SK-N-SH treated with all-trans-retinoic acid at 6 μM for 48 hours (cell line): ENCODE results near the gene CASP7.

ENCODE experiments used
- ARNTL ChIP-seq: fragments of 450-650 bp; formaldehyde crosslinking; IDR thresholded peaks from 2 replicates; pipeline ENCODE4 v1.5.0; 2020; ENCODE audit warnings: low read depth, mild to moderate bottlenecking, moderate library complexity, borderline replicate concordance
- BACH2 ChIP-seq: fragments of 250-450 bp; sonication (Bioruptor Pico); IDR thresholded peaks from 2 replicates; pipeline ENCODE4 v1.9.0; 2021; ENCODE audit warnings: mild to moderate bottlenecking, borderline replicate concordance
- CSDC2 ChIP-seq: fragments of 250-450 bp; sonication (Bioruptor Pico); IDR thresholded peaks from 2 replicates; pipeline ENCODE4 v1.5.0; 2020; ENCODE audit warnings: mild to moderate bottlenecking, moderate library complexity
- ESRRG ChIP-seq: fragments of 250-450 bp; sonication (Bioruptor Pico); IDR thresholded peaks from 2 replicates; pipeline ENCODE4 v1.6.1; 2021; ENCODE audit warnings: mild to moderate bottlenecking
- OSR1 ChIP-seq: fragments of 250-450 bp; sonication (Bioruptor Pico); IDR thresholded peaks from 2 replicates; pipeline ENCODE4 v1.8.0; 2022; ENCODE audit warnings: moderate library complexity, mild to moderate bottlenecking, inconsistent platforms
- PATZ1 ChIP-seq: fragments of 250-450 bp; sonication (Bioruptor Pico); IDR thresholded peaks from 2 replicates; pipeline ENCODE4 v1.8.0; 2020; ENCODE audit warnings: mild to moderate bottlenecking, moderate library complexity, borderline replicate concordance
- PPARA ChIP-seq: fragments of 250-450 bp; sonication (Bioruptor Pico); IDR thresholded peaks from 2 replicates; pipeline ENCODE4 v1.5.0; 2020; ENCODE audit warnings: mild to moderate bottlenecking, borderline replicate concordance
- RARB ChIP-seq: fragments of 250-450 bp; sonication (Bioruptor Pico); IDR thresholded peaks from 2 replicates; pipeline ENCODE4 v1.8.0; 2021; ENCODE audit warnings: mild to moderate bottlenecking, moderate library complexity
- ZNF565 ChIP-seq: fragments of 450-650 bp; formaldehyde crosslinking; conservative IDR thresholded peaks from 2 replicates; pipeline ENCODE4 v1.5.0; 2020; ENCODE audit warnings: low read depth, mild to moderate bottlenecking, moderate library complexity

- TF ChIP-seq RARB (CRISPR knock-in tag) (no peak), CSDC2 (CRISPR knock-in tag) (no peak), ARNTL (CRISPR knock-in tag) (no peak), PATZ1 (CRISPR knock-in tag) (no peak), ZNF565 (CRISPR knock-in tag) (no peak), OSR1 (no peak), PPARA (CRISPR knock-in tag) (no peak), ESRRG (no peak), BACH2 (CRISPR knock-in tag) (no peak)
Observed at GRCh38 chr10:113663908-113664307, 15.8 kb upstream of the CASP7 start, which contains the start of gene NRAP.
